MCF 10A (cell line): ENCODE measurements around the gene GRIN2C. TPM values are rescaled to one million over a fixed set of nuclear protein-coding genes. Genes with fewer than 3 reads are reported as not detected.

Source experiments
- BruUV-seq: library from RNA; stranded (reverse); fragments of 400-500 nt; replicated peaks from 2 replicates; lab custom pipeline; 2021; lab: Mats Ljungman, UMichigan
- CTCF ChIA-PET: fragments of 300-600 bp; sonication (Branson Sonifier 250); formaldehyde crosslinking; extraction: SDS; loops from one replicate; lab custom pipeline; 2021; ENCODE audit warnings: antibody characterized with exemption, inconsistent platforms; lab: Yijun Ruan, JAX
- POLR2A ChIA-PET: fragments of 300-600, 350-650 bp; sonication (Branson Sonifier 250); formaldehyde crosslinking; extraction: SDS; loops from one replicate; lab custom pipeline; 2020; ENCODE audit warnings: antibody characterized with exemption, inconsistent platforms; lab: Yijun Ruan, JAX
- DNase-seq: peaks from one replicate; pipeline ENCODE4 v3.0.0-alpha.2; 2018; ENCODE audit not compliant: unreplicated experiment
- H3K27ac Mint-ChIP-seq: one replicate; pipeline ENCODE4 v1.8.0; 2022; ENCODE audit warnings: mild to moderate bottlenecking, low read depth, mixed read lengths; ENCODE audit not compliant: unreplicated experiment
- H3K27me3 Mint-ChIP-seq: one replicate; pipeline ENCODE4 v1.8.0; 2022; ENCODE audit warnings: mixed read lengths; ENCODE audit not compliant: insufficient read depth, unreplicated experiment
- H3K36me3 Mint-ChIP-seq: one replicate; pipeline ENCODE4 v1.8.0; 2022; ENCODE audit warnings: mild to moderate bottlenecking, moderate library complexity, mixed read lengths; ENCODE audit not compliant: insufficient read depth, unreplicated experiment
- H3K4me1 Mint-ChIP-seq: one replicate; pipeline ENCODE4 v1.8.0; 2022; ENCODE audit warnings: mixed read lengths; ENCODE audit not compliant: insufficient read depth, unreplicated experiment
- H3K4me3 Mint-ChIP-seq: one replicate; pipeline ENCODE4 v1.8.0; 2022; ENCODE audit warnings: mild to moderate bottlenecking, moderate library complexity, mixed read lengths; ENCODE audit not compliant: unreplicated experiment
- H3K9me3 Mint-ChIP-seq: one replicate; pipeline ENCODE4 v1.8.0; 2022; ENCODE audit warnings: mixed read lengths; ENCODE audit not compliant: unreplicated experiment
- CTCF ChIP-seq: fragments of 200-600 bp; IDR thresholded peaks from one replicate; pipeline ENCODE4 v1.8.0; 2022; ENCODE audit warnings: antibody characterized with exemption, mild to moderate bottlenecking; ENCODE audit not compliant: unreplicated experiment
- intact Hi-C: fragments of 100-400 bp; cut with micrococcal nuclease; formaldehyde crosslinking; loops from 2 replicates; pipeline ENCODE4 v1.14.1; 2022
- total RNA-seq: library from RNA; stranded (reverse); gene quantifications from 2 replicates; pipeline ENCODE4 v1.2.3, GENCODE V29; 2022

Gene GRIN2C
- total RNA-seq, 1 experiment from 2014 or later: 0.28 TPM

GRCh38 chr17:74866198-74866835 lies 6.6 kb upstream of the GRIN2C start:
- CTCF ChIA-PET: interaction anchor here (0.6 to 6.9 kb wide), 13 partner anchors 26 to 525 kb away, joined by 3 to 69 read pairs (median 3); partner anchors contain the start of genes FADS6, NAT9 and NHERF1
- no peak for DNase-seq
- H3K36me3 Mint-ChIP-seq: peaks cover 21% of the 10 kb centered on the region
- no TSS peak for BruUV-seq
- TF ChIP-seq CTCF: no peak
- H3K4me3 Mint-ChIP-seq: no peak overlapping the region
- no peaks in the 10 kb centered on the region for H3K9me3 Mint-ChIP-seq
- intact Hi-C loops: loop anchor here (10.0 kb wide), 1 partner anchor 302 kb away; the partner anchor contains the start of gene CD300H
- H3K27ac Mint-ChIP-seq: no peak overlapping the region
- H3K27me3 Mint-ChIP-seq: no peaks in the 10 kb centered on the region
- POLR2A ChIA-PET: no interaction called here
- peaks cover 3% of the 10 kb centered on the region for H3K4me1 Mint-ChIP-seq

- Mint-ChIP-seq H3K4me1 (no peaks in the 10 kb centered on the region), H3K27ac (no peak overlapping the region), H3K9me3 (no peaks in the 10 kb centered on the region), H3K4me3 (no peak overlapping the region), H3K27me3 (peaks cover 5% of the 10 kb centered on the region), H3K36me3 (peaks cover 17% of the 10 kb centered on the region)
- CTCF ChIA-PET: interaction anchor here (0.5 to 6.9 kb wide), 34 partner anchors 9 to 682 kb away, joined by 3 to 69 read pairs (median 4); partner anchors contain the start of genes FADS6, NAT9 and NHERF1
- POLR2A ChIA-PET: interaction anchor here (4.5 kb wide), 1 partner anchor 7 kb away, joined by 26 read pairs; the partner anchor contains the start of gene FDXR
- no peak for TF ChIP-seq CTCF
- no TSS peak for BruUV-seq
- intact Hi-C loops: loop anchor here (1.0 to 10.0 kb wide), 3 partner anchors 74 to 301 kb away; partner anchors contain the start of gene CD300H
- no peak for DNase-seq
These were observed 6.0 kb upstream of the GRIN2C start for GRCh38 chr17:74865504-74866197.

GRCh38 chr17:74864866-74865395 lies 5.2 kb upstream of the GRIN2C start:
- no peak overlapping the region for H3K4me3 Mint-ChIP-seq
- DNase-seq: peak; percentile 57
- BruUV-seq: no TSS peak
- H3K9me3 Mint-ChIP-seq: no peaks in the 10 kb centered on the region
- H3K27ac Mint-ChIP-seq: no peak overlapping the region
- H3K27me3 Mint-ChIP-seq: peaks cover 13% of the 10 kb centered on the region
- H3K4me1 Mint-ChIP-seq: no peaks in the 10 kb centered on the region
- intact Hi-C loops: loop anchor here (1.0 to 10.0 kb wide), 3 partner anchors 74 to 300 kb away; partner anchors contain the start of gene CD300H
- ChIA-PET POLR2A (interaction anchor here (4.5 kb wide), 1 partner anchor 8 kb away, joined by 26 read pairs; the partner anchor contains the start of gene FDXR), CTCF (interaction anchor here (0.5 to 6.9 kb wide), 32 partner anchors 8 to 683 kb away, joined by 3 to 69 read pairs (median 4); partner anchors contain the start of genes NAT9 and NHERF1)
- peaks cover 13% of the 10 kb centered on the region for H3K36me3 Mint-ChIP-seq
- TF ChIP-seq CTCF: peak; percentile 83
